Lung (tissue), 12 donors: Measurements from ENCODE around the gene FIZ1. TPM values are rescaled to one million over a fixed set of nuclear protein-coding genes. Genes with fewer than 3 reads are reported as not detected.

Experiments
- ATAC-seq: fragments of 200-7000 bp; cut with Tn5 transposase; one replicate; pipeline ENCODE4 v1.9.1; 2020; ENCODE audit warnings: moderate number of reproducible peaks; ENCODE audit not compliant: insufficient read depth, low FRiP score
- DNase-seq, 3 donors: peaks; one replicate each; pipeline ENCODE4 v3.0.0-alpha.2; 2013 to 2017
- H3K27ac ChIP-seq, 2 donors: one replicate each; pipeline ENCODE4 v1.5.1; 2013; ENCODE audit warnings: mild to moderate bottlenecking in 2 of 2, moderate library complexity in 2 of 2, control low read depth in 1 of 2, inconsistent platforms in 1 of 2, low read depth in 1 of 2, low read length in 1 of 2
- H3K27me3 ChIP-seq, 3 donors: one replicate each; pipeline ENCODE4 v1.5.1; 2013; ENCODE audit warnings: low read length in 2 of 3; ENCODE audit not compliant: control insufficient read depth in 3 of 3, insufficient read depth in 3 of 3
- H3K36me3 ChIP-seq, 4 donors: one replicate each; pipeline ENCODE4 v1.5.1; 2013; ENCODE audit warnings: low read length in 4 of 4, mild to moderate bottlenecking in 1 of 4, moderate library complexity in 1 of 4; ENCODE audit not compliant: control insufficient read depth in 4 of 4, insufficient read depth in 4 of 4
- H3K4me1 ChIP-seq, 5 donors: one replicate each; pipeline ENCODE4 v1.5.1; 2013; ENCODE audit warnings: low read length in 5 of 5, mild to moderate bottlenecking in 2 of 5, moderate library complexity in 1 of 5; ENCODE audit not compliant: control insufficient read depth in 5 of 5, insufficient read depth in 5 of 5
- H3K4me3 ChIP-seq: one replicate; pipeline ENCODE4 v1.5.1; 2013; ENCODE audit warnings: mild to moderate bottlenecking, control low read depth, moderate library complexity
- H3K9ac ChIP-seq, 2 donors: one replicate each; pipeline ENCODE4 v1.5.1; 2013; ENCODE audit warnings: low read length in 2 of 2, control low read depth in 1 of 2; ENCODE audit not compliant: insufficient read depth in 1 of 2
- H3K9me3 ChIP-seq, 4 donors: one replicate each; pipeline ENCODE4 v1.5.1; 2013; ENCODE audit warnings: low read length in 3 of 4, mild to moderate bottlenecking in 1 of 4, moderate library complexity in 1 of 4; ENCODE audit not compliant: control insufficient read depth in 4 of 4, insufficient read depth in 3 of 4
- CTCF ChIP-seq: IDR thresholded peaks from 2 replicates; pipeline ENCODE4 v1.5.1; 2012; ENCODE audit warnings: mild to moderate bottlenecking; ENCODE audit errors: control extremely low read depth, extremely low read depth
- WGBS, 2 donors: extraction: QIAGEN DNeasy Blood & Tissue Kit; methylation state at CpG; one replicate each; pipeline ENCODE4 v1.1.7; 2013; 5-methylcytosine and 5-hydroxymethylcytosine counted together
- polyA plus RNA-seq, 2 donors: library from polyadenylated mRNA; stranded (reverse); fragments of 200-250 nt; gene quantifications; one replicate each; pipeline ENCODE4 v1.2.1, GENCODE V29; 2013
- total RNA-seq, 2 donors: library from RNA; depleted of rRNA in 1 of 2; stranded (reverse); fragments of >200 nt in 1 of 2; gene quantifications; one replicate each; pipeline ENCODE4 v1.2.1, GENCODE V29; 2014 to 2021
- donor health status: control.
- donor health status: control.
- donor health status: Bipolar disorder and iron deficiency.
- donor health status: healthy.
- donor health status: DM: yes; HTN: yes; CAD: no.

FIZ1 gene
- total and polyA plus RNA-seq, 4 donors: 5.6 to 17.6 (median 9.9) TPM

GRCh38 chr19:55600662-55601028 lies 1.3 kb upstream of the FIZ1 start:
- Histone ChIP-seq H3K27me3 (no peaks in the 10 kb centered on the region), H3K9me3 (no peaks in the 10 kb centered on the region), H3K27ac (peak overlapping the region; percentile 88 to 90), H3K4me1 (peaks cover 0 to 13% (median 0%) of the 10 kb centered on the region in 5 donors), H3K4me3 (peak overlapping the region; percentile 52), H3K9ac (no peak overlapping the region), H3K36me3 (peaks cover 0 to 19% (median 9%) of the 10 kb centered on the region in 4 donors)
- ATAC-seq (no peak), DNase-seq (peak in 1 of 3 donors; percentile 11)
- 4 to 5% methylated on average over 8 to 15 of the region's 15 CpGs for WGBS, 2 donors
- TF ChIP-seq CTCF: no peak

- H3K27me3 ChIP-seq: no peaks in the 10 kb centered on the region
- H3K36me3 ChIP-seq: peaks cover 3 to 23% (median 15%) of the 10 kb centered on the region in 4 donors
- ATAC-seq (peak; percentile 77), DNase-seq (peak; percentile 92 to 98 (median 96))
- H3K4me1 ChIP-seq: peaks cover 0 to 13% (median 0%) of the 10 kb centered on the region in 5 donors
- H3K27ac ChIP-seq: peak within 1 kb of the TSS; percentile 88 to 97
- H3K9me3 ChIP-seq: no peaks in the 10 kb centered on the region
- no peak for TF ChIP-seq CTCF
- H3K9ac ChIP-seq: peak within 1 kb of the TSS; percentile 44 to 69
- peak within 1 kb of the TSS; percentile 56 for H3K4me3 ChIP-seq
- WGBS, 2 donors: 0% methylated on average over 35 to 96 of the region's 97 CpGs
These were observed 735 bp upstream of the FIZ1 start, which contains the start of gene ZNF524 for GRCh38 chr19:55599842-55600661. TSS of gene ZNF524 (plus strand) at chr19:55600288. CDS start at chr19:55602113, 1,825 bp downstream.

GRCh38 chr19:55598719-55599467 lies 424 bp downstream of the FIZ1 start:
- 6 to 7% methylated on average over 23 to 26 of the region's 26 CpGs for WGBS, 2 donors
- Histone ChIP-seq H3K4me1 (peaks cover 0 to 8% (median 0%) of the 10 kb centered on the region in 5 donors), H3K36me3 (peaks cover 5 to 23% (median 18%) of the 10 kb centered on the region in 4 donors), H3K27me3 (no peaks in the 10 kb centered on the region), H3K9ac (peak overlapping the region; percentile 23 to 44), H3K4me3 (peak overlapping the region; percentile 56), H3K9me3 (no peaks in the 10 kb centered on the region), H3K27ac (peak overlapping the region; percentile 88 to 97)
- DNase-seq (peak; percentile 93 to 96 (median 95)), ATAC-seq (peak; percentile 86)
- no peak for TF ChIP-seq CTCF
